Fibroblast of villous mesenchyme (primary cell): ENCODE results near the gene KRTAP10-7. TPM values are rescaled to one million over a fixed set of nuclear protein-coding genes. Genes with fewer than 3 reads are reported as not detected.
"Not testable (repeated sequence)": the region's sequence is repeated elsewhere in the genome, so short reads cannot be mapped to it uniquely, and the experiment has no call there.

Source experiments
- DNase-seq: peaks from one replicate; pipeline ENCODE4 v3.0.0-alpha.2; 2010; ENCODE audit warnings: low read depth
- H3K4me3 ChIP-seq: 2 replicates; pipeline ENCODE4 v1.5.1; 2011; ENCODE audit warnings: low read depth, mild to moderate bottlenecking, low read length
- total RNA-seq: library from RNA; depleted of rRNA; stranded (reverse); fragments of >200 nt; gene quantifications from 2 replicates; pipeline ENCODE4 v1.2.3, GENCODE V29; 2012
- TF ChIP-seq, protein P1 (sequence below): IDR thresholded peaks from 2 replicates; pipeline ENCODE4 v1.5.1; 2012; ENCODE audit warnings: low read depth, mild to moderate bottlenecking, low read length; ENCODE audit not compliant: insufficient read depth

Gene KRTAP10-7
- total RNA-seq, 1 donor: not detected

DNA sequence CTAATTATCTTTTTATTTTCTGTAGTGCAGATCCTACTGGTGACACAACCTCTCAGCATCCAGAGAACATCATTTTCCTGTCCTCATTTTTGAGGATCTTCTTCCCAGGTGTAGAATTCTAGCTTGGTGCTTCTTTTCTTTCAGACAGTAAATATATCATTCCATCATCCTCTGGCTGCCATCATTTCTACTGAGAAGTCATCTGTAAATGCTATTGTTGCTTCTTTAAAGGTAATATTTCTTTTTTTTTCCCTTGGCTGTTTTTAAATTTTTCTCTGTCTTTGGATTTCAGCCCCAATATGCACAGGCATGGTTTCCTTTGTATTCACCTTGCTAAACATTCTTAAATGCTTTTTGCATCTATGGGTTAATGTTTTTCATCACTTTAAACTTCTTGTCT is 23.2 kb downstream of the KRTAP10-7 start:
- H3K4me3 ChIP-seq: no peak overlapping the region
- no peak for DNase-seq
- TF ChIP-seq, protein P1, sequence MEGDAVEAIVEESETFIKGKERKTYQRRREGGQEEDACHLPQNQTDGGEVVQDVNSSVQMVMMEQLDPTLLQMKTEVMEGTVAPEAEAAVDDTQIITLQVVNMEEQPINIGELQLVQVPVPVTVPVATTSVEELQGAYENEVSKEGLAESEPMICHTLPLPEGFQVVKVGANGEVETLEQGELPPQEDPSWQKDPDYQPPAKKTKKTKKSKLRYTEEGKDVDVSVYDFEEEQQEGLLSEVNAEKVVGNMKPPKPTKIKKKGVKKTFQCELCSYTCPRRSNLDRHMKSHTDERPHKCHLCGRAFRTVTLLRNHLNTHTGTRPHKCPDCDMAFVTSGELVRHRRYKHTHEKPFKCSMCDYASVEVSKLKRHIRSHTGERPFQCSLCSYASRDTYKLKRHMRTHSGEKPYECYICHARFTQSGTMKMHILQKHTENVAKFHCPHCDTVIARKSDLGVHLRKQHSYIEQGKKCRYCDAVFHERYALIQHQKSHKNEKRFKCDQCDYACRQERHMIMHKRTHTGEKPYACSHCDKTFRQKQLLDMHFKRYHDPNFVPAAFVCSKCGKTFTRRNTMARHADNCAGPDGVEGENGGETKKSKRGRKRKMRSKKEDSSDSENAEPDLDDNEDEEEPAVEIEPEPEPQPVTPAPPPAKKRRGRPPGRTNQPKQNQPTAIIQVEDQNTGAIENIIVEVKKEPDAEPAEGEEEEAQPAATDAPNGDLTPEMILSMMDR: no peak

GRCh38 chr21:44625756-44626155 is 25.4 kb downstream of the KRTAP10-7 start:
- TF ChIP-seq, protein P1: no peak

DNA sequence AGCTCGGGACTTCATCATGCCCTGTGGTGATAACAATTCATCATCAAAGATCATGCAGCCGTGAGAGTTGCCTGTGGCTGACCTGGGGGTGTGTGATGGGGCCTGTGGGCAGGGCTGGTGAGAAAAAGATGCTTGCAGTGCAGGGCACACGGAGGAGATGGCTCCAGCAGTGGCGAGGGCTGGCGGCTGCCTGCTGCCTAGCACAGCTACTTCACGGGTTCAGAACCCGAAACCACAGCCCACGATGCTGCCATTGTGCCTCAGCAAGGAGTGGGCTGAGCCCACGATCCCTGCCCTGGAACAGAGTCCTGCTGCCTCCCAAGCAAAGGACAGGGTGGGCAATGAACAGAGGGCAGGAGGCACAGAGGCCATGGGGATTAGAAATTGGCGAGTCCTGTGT is 25.9 kb downstream of the KRTAP10-7 start:
- TF ChIP-seq, protein P1: no peak
- no peak overlapping the region for H3K4me3 ChIP-seq
- no peak for DNase-seq

More at GRCh38 chr21:44625756-44626155, 25.4 kb downstream of the KRTAP10-7 start:
- no peak overlapping the region for H3K4me3 ChIP-seq
- DNase-seq: no peak

- no peak within 1 kb of the TSS for H3K4me3 ChIP-seq
- TF ChIP-seq, protein P1: no peak
- DNase-seq: no peak
These were observed 26.3 kb downstream of the KRTAP10-7 start, which contains the start of gene KRTAP10-9 for GRCh38 chr21:44626673-44627143. KRTAP10-9 (plus strand) TSS chr21:44627093; CDS start chr21:44627172, 79 bp downstream.

DNA sequence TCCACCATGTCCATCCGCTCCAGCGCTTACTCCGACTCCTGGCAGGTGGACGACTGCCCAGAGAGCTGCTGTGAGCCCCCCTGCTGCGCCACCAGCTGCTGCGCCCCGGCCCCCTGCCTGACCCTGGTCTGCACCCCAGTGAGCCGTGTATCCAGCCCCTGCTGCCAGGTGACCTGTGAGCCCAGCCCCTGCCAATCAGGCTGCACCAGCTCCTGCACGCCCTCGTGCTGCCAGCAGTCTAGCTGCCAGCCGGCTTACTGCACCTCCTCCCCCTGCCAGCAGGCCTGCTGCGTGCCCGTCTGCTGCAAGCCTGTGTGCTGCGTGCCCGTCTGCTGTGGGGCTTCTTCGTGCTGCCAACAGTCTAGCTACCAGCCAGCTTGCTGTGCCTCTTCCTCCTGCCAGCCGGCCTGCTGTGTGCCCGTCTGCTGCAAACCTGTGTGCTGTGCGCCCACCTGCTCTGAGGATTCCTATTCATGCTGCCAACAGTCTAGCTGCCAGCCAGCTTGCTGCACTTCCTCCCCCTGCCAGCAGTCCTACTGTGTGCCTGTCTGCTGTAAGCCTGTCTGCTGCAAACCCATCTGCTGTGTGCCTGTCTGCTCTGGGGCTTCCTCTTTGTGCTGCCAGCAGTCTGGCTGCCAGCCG is 26.9 kb downstream of the KRTAP10-7 start:
- not testable (repeated sequence) for H3K4me3 ChIP-seq, DNase-seq

- not testable (repeated sequence) for H3K4me3 ChIP-seq, DNase-seq
These were observed 27.4 kb downstream of the KRTAP10-7 start for GRCh38 chr21:44627831-44628233.

DNA sequence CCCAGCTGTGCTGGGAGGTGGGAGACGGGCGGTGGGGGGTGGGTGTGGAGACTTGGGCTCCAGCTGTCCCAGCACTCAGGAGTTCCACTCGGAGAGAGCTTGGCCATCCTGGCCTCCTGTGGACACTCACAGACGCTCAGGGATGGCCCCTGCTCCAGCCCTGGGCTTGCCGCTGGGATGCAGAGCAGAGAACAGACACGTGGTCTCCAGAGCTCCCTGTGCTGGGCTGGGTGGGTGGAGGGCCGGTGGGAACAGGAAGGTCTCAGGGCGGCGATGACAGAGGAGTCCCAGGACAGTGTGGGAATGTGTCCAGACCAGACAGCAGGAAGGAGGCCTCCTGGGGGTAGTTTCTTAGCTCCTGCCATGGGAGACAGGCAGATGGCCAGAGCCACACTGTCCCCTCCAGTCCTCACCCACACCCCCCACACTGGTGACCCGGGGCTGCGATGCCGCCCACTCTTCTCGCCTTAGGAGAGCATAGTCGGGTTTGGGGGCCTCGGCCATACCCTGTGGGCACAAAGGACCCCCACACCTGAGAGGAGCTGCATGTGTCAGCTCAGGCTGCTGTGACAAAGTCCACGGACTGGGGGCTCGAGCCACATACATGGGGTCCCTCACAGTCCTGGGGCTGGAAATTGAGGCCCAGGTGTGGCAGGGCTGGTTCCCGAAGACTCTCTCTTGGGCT is 28.5 kb downstream of the KRTAP10-7 start:
- no peak overlapping the region for H3K4me3 ChIP-seq
- TF ChIP-seq, protein P1: no peak
- DNase-seq: no peak
